Measurements from ENCODE around the gene SSB.

SSB gene

GRCh38 chr2:169822036-169822435, 23.4 kb downstream of the SSB start:
- H3K4me3 ChIP-seq (ENCODE audit: low read depth, low read length), result no peak overlapping the region
- TF ChIP-seq, protein P1, sequence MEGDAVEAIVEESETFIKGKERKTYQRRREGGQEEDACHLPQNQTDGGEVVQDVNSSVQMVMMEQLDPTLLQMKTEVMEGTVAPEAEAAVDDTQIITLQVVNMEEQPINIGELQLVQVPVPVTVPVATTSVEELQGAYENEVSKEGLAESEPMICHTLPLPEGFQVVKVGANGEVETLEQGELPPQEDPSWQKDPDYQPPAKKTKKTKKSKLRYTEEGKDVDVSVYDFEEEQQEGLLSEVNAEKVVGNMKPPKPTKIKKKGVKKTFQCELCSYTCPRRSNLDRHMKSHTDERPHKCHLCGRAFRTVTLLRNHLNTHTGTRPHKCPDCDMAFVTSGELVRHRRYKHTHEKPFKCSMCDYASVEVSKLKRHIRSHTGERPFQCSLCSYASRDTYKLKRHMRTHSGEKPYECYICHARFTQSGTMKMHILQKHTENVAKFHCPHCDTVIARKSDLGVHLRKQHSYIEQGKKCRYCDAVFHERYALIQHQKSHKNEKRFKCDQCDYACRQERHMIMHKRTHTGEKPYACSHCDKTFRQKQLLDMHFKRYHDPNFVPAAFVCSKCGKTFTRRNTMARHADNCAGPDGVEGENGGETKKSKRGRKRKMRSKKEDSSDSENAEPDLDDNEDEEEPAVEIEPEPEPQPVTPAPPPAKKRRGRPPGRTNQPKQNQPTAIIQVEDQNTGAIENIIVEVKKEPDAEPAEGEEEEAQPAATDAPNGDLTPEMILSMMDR (IDR thresholded peaks at IDR 0.05; ENCODE audit: insufficient read depth, low read depth, low read length, missing control alignments), result no peak
- DNase-seq (ENCODE audit: low read depth), result no peak

- no peak overlapping the region; the same call in 1 of the 2 replicates for H3K4me3 ChIP-seq (ENCODE audit: low read depth, low read length)
- TF ChIP-seq, protein P1 (IDR thresholded peaks at IDR 0.05; ENCODE audit: insufficient read depth, low read depth, low read length, missing control alignments), result no peak
- DNase-seq (ENCODE audit: low read depth), result no peak
These were observed 24.2 kb downstream of the SSB start for GRCh38 chr2:169822785-169823392.

GRCh38 chr2:169823996-169824372, 25.3 kb downstream of the SSB start:
- no peak for DNase-seq (ENCODE audit: low read depth)
- TF ChIP-seq, protein P1 (IDR thresholded peaks at IDR 0.05; ENCODE audit: insufficient read depth, low read depth, low read length, missing control alignments), result no peak
- H3K4me3 ChIP-seq (ENCODE audit: low read depth, low read length), result peak overlapping the region; percentile 98

DNA sequence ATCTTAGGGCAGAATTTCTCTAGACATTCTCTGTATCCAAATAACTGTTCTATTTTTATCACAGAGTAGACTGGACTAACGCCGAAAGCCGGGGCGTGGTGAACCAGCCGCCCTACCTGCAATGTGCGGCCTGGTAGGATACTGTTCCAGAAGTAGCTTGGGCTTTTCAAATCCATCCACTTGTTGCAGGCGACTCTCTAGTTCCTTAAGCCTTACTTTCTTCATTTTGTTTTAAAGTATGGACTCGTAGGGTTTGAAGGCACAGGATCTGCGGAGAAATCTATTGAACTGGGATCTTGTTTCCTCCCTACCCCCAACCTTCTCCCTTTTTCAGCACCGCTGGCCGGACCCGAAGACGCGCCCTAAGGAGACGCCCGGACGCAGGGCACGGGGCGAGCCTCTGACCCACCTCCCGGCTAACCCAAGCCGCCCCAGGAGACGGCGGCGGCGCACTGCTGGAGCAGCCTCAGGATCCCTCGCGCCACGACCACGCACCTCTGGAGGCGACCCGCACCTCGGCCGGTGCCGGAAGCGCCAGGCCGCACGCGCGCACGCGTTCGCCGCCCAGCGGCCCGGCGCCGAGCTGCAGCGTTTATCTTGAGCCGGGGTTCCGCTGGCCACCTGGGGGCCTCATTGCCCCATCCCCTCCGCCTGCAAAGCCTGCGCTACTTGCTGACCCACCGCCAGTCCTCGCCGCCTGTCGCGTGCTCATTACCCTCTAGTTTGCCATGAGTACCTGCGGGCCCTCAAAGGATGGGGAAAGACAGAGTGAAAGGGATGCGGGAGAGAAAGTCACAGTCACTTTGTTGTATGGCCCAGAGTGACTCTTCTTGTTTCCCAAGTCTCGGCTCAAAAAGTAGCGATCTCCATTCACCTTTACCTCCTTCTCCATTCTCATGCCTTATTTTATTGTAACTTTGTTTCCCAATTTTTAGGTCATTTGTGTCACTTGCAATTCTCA, 26.0 kb downstream of the SSB start, which contains the start of gene METTL5:
Gene METTL5 (minus strand): TSS at position 533 of the 961 bp plus-strand sequence. CDS start 308 bp downstream, at position 225.
- peak; percentile 88 for DNase-seq (ENCODE audit: low read depth)
- TF ChIP-seq, protein P1 (IDR thresholded peaks at IDR 0.05; ENCODE audit: insufficient read depth, low read depth, low read length, missing control alignments), result peak; percentile 96
- H3K4me3 ChIP-seq (ENCODE audit: low read depth, low read length), result peak within 1 kb of the TSS; percentile 98

- peak; percentile 94 for DNase-seq (ENCODE audit: low read depth)
- H3K4me3 ChIP-seq (ENCODE audit: low read depth, low read length), result peak within 1 kb of the TSS; percentile 61
- TF ChIP-seq, protein P1 (IDR thresholded peaks at IDR 0.05; ENCODE audit: insufficient read depth, low read depth, low read length, missing control alignments), result no peak
These were observed 28.8 kb downstream of the SSB start, which contains the start of gene UBR3 for GRCh38 chr2:169827272-169828140. UBR3 (plus strand) TSS chr2:169827454; CDS start chr2:169827508, 54 bp downstream.

DNA sequence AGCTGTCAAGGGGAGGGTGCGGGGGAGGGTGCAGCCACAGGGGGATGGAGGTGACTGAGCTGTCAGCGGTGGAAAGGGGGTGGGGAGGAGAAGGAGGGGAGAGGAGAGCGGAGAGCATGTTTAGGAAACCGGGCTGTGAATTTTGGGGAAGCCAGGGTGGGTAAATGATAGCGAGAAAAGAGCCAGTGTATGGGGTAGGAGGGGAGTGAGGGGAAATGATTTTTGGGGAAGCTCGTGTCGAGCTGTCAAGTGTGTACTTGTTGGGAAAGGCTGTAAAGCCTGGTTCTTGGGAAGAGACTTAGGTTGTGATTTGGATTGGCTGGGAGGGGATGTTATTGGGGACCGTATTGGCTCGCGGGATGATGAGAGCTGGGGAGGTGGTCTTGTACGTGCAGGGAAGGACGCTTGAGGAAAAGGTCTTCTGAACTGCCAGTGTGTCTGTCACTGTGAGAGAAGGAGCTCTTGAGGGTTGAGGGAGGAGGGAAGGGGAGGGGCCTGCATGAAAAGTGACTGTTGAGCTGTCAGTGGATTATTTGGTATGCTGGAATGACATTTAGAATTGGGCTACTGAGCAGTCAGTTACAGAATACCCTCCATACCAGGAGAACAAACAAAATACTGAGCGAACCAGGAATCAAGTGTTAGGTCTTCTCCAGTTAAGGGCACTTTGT, 29.6 kb downstream of the SSB start:
- H3K4me3 ChIP-seq (ENCODE audit: low read depth, low read length), result peak overlapping the region; percentile 61
- peak; percentile 60 for DNase-seq (ENCODE audit: low read depth)
- TF ChIP-seq, protein P1 (IDR thresholded peaks at IDR 0.05; ENCODE audit: insufficient read depth, low read depth, low read length, missing control alignments), result no peak

Data from GM12865 (cell line).